Skin epidermis (tissue), 12 donors: Measurements from ENCODE around the gene STARD8.
"Not testable (repeated sequence)": the region's sequence is repeated elsewhere in the genome, so short reads cannot be mapped to it uniquely, and the experiment has no call there.

Experiments used
- H3K27ac ChIP-seq, 21 experiments: fragments of 200-600 bp; sonication (generic) in 11 of 21; one replicate each; pipeline ENCODE4 v1.5.0; 2020; ENCODE audit warnings: mild to moderate bottlenecking in 3 of 21, inconsistent platforms in 2 of 21, moderate library complexity in 2 of 21
- H3K4me3 ChIP-seq, 7 experiments: fragments of 200-600 bp; sonication (generic) in 2 of 7; one replicate each; pipeline ENCODE4 v1.5.0; 2020; ENCODE audit warnings: inconsistent platforms in 2 of 7, mild to moderate bottlenecking in 2 of 7, moderate library complexity in 1 of 7

Gene STARD8

GRCh38 chrX:68731254-68731653, 83.8 kb downstream of the STARD8 start:
- Histone ChIP-seq H3K27ac (no peak overlapping the region), H3K4me3 (no peak overlapping the region)

- Histone ChIP-seq H3K4me3 (no peak overlapping the region), H3K27ac (no peak overlapping the region)
Observed at GRCh38 chrX:68732906-68733493, 85.5 kb downstream of the STARD8 start.

GRCh38 chrX:68735266-68735665, 87.8 kb downstream of the STARD8 start:
- no peak overlapping the region for H3K4me3 ChIP-seq
- no peak overlapping the region for H3K27ac ChIP-seq

GRCh38 chrX:68741864-68742263, 94.4 kb downstream of the STARD8 start:
- H3K27ac ChIP-seq, H3K4me3 ChIP-seq: not testable (repeated sequence)

- Histone ChIP-seq H3K4me3 (no peak overlapping the region), H3K27ac (no peak overlapping the region)
Observed at GRCh38 chrX:68743754-68744153, 96.3 kb downstream of the STARD8 start.

- Histone ChIP-seq H3K4me3 (no peak overlapping the region), H3K27ac (no peak overlapping the region)
Observed at GRCh38 chrX:68746988-68747387, 99.5 kb downstream of the STARD8 start.

GRCh38 chrX:68748030-68748429, 100.6 kb downstream of the STARD8 start:
- no peak overlapping the region for H3K4me3 ChIP-seq
- no peak overlapping the region for H3K27ac ChIP-seq

GRCh38 chrX:68749426-68749825, 102.0 kb downstream of the STARD8 start:
- H3K27ac ChIP-seq = no peak overlapping the region
- no peak overlapping the region for H3K4me3 ChIP-seq

- H3K4me3 ChIP-seq = no peak overlapping the region
- H3K27ac ChIP-seq = no peak overlapping the region
Observed at GRCh38 chrX:68750316-68750715, 102.8 kb downstream of the STARD8 start.

- Histone ChIP-seq H3K4me3 (no peak overlapping the region), H3K27ac (no peak overlapping the region)
Observed at GRCh38 chrX:68751372-68751771, 103.9 kb downstream of the STARD8 start.

GRCh38 chrX:68753218-68753617, 105.8 kb downstream of the STARD8 start:
- Histone ChIP-seq H3K27ac (no peak overlapping the region), H3K4me3 (no peak overlapping the region)

- Histone ChIP-seq H3K4me3 (no peak overlapping the region), H3K27ac (no peak overlapping the region)
Observed at GRCh38 chrX:68754406-68754805, 106.9 kb downstream of the STARD8 start.

- H3K27ac ChIP-seq = no peak overlapping the region
- no peak overlapping the region for H3K4me3 ChIP-seq
Observed at GRCh38 chrX:68755616-68756125, 108.2 kb downstream of the STARD8 start.

- H3K4me3 ChIP-seq = no peak overlapping the region
- no peak overlapping the region for H3K27ac ChIP-seq
Observed at GRCh38 chrX:68757331-68757730, 109.9 kb downstream of the STARD8 start.

- no peak overlapping the region for H3K27ac ChIP-seq
- H3K4me3 ChIP-seq = no peak overlapping the region
Observed at GRCh38 chrX:68757731-68758130, 110.3 kb downstream of the STARD8 start.

- H3K4me3 ChIP-seq = no peak overlapping the region
- H3K27ac ChIP-seq = no peak overlapping the region
Observed at GRCh38 chrX:68758671-68759070, 111.2 kb downstream of the STARD8 start.

GRCh38 chrX:68761086-68761485, 113.6 kb downstream of the STARD8 start:
- Histone ChIP-seq H3K27ac (no peak overlapping the region), H3K4me3 (no peak overlapping the region)

- H3K27ac ChIP-seq = no peak overlapping the region
- H3K4me3 ChIP-seq = no peak overlapping the region
Observed at GRCh38 chrX:68762766-68763165, 115.3 kb downstream of the STARD8 start.

GRCh38 chrX:68763481-68763880, 116.0 kb downstream of the STARD8 start:
- Histone ChIP-seq H3K4me3 (no peak overlapping the region), H3K27ac (no peak overlapping the region)
